D721Med (cell line): Measurements from ENCODE around the gene CCDC77.
A peak's percentile ranks its signal among the peaks of the same experiment; 100 is the strongest.
"Not testable (repeated sequence)": the region's sequence is repeated elsewhere in the genome, so short reads cannot be mapped to it uniquely, and the experiment has no call there.

Experiments
- DNase-seq: peaks from one replicate; pipeline ENCODE4 v3.0.0; 2011; ENCODE audit warnings: low spot score; ENCODE audit not compliant: insufficient read length
- FAIRE-seq: peaks from 2 replicates; lab custom pipeline; 2011; peaks lifted over from hg19 to GRCh38; lab: Jason Lieb, UNC
- CTCF ChIP-seq: IDR thresholded peaks from 2 replicates; pipeline ENCODE4 v1.5.1; 2012; ENCODE audit warnings: mild to moderate bottlenecking, control low read depth; ENCODE audit not compliant: insufficient read depth; ENCODE audit errors: missing control alignments

The CCDC77 gene

GRCh38 chr12:401235-402028 is at the start of gene CCDC77:
Gene CCDC77, plus strand, starts transcription at chr12:401644. Its CDS starts 7,740 bp downstream, at chr12:409384.
- FAIRE-seq: no peak
- TF ChIP-seq CTCF: peak; percentile 22
- peak; percentile 43 for DNase-seq

DNA sequence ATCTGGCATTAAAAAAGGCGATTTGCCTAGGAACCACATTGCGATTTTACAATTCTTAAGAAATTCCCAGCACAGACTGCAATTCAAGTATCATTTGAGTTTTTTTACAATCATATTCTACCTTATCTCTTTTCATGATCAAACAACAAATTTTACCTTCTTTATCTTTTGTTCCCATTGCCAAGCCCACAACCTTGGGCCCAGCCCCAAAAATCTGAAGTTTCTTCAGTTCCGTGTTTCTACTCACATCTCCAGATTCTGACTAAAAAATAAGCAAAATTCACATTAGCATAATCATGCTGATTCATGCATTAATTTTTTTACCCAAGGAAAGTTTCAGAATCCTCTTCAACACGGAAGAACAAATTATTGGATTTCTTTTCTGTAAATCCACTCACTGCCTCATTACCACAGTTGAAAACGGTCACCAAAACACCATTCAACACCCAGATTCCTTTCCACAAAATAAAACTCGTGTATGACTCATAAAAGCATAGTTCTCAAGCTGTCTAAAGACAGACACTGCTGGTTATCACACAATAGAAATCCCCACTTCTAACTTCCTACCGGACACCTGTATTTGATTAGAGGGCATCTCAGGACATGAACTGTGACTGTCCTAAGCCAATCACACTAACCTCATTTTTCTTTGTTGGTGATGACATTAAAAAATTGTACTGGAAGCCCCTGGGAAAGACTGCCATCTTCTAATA is 45.0 kb upstream of the CCDC77 start:
- FAIRE-seq (no peak), DNase-seq (no peak)
- no peak for TF ChIP-seq CTCF

DNA sequence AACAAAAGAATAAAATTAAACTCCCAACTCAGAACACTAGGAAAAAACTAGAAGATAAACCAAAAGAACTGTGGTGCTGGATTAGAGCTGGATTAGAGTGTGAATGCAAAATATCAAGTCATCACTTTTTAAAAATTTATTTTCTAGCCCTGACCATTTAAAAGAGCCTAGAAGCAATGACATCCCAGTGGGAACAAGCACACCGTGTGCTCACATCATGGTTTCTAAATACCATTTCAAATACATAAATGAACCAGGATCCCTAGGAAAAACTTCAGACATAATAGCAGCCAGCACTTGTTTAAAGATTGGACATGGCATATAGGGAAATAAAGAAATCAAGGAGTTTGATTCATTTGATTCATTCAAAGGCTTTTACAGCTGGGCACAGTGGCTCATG is 42.4 kb upstream of the CCDC77 start:
- no peak for DNase-seq
- FAIRE-seq: no peak
- no peak for TF ChIP-seq CTCF

DNA sequence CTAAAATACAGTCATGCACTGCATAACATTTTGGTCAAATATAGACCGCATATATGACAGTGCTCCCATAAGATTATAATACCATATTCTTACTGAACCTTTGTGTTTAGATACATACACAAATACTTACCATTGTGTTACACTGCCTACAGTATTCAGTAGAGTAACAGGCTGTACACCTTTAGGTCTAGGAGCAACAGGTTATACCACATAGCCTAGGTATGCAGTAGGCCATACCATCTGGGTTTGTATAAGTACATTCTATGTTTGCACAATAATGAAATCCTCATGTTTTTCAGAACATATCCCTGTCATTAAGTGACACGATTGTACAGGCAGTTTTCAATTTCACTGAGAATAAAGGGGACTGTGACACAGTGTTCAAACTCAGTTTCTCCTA is 34.6 kb upstream of the CCDC77 start:
- peak; percentile 35 for FAIRE-seq
- no peak for DNase-seq
- no peak for TF ChIP-seq CTCF

DNA sequence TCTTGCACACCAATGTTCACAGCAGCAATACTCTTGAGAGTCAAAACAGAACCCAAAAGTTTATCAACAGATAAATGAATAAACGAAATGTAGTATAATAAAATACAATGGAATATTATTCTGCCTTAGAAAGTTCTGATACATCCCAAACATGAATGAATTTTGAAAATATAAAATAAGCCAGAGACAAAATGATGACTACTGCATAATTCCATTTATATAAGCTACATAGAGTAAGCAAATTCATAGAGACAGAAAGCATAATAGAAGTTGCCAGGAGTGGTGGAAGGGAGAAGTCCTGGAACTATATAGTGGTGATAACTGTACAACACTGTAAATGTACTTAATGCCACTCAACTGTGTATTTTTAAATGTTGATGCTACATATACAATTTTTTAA is 33.5 kb upstream of the CCDC77 start:
- DNase-seq: no peak
- no peak for TF ChIP-seq CTCF
- FAIRE-seq: no peak

- DNase-seq, FAIRE-seq: not testable (repeated sequence)
These were observed 30.5 kb upstream of the CCDC77 start for GRCh38 chr12:370739-371485.

GRCh38 chr12:386651-387050 is 14.8 kb upstream of the CCDC77 start:
- TF ChIP-seq CTCF: no peak
- DNase-seq (no peak), FAIRE-seq (no peak)
